Fibroblast of lung (primary cell): ENCODE data around the gene FANCF. TPM values are rescaled to one million over a fixed set of nuclear protein-coding genes. Genes with fewer than 3 reads are reported as not detected.

ENCODE experiments used
- DNase-seq, 2 donors: peaks; one replicate each; pipeline versions ENCODE4 v3.0.0 to v3.0.0-alpha.2; 2010; ENCODE audit warnings: low read depth in 2 of 2
- H2AFZ ChIP-seq: 2 replicates; pipeline ENCODE4 v1.5.1; 2012; ENCODE audit warnings: low read length, control low read depth, inconsistent platforms
- H3K27ac ChIP-seq: 2 replicates; pipeline ENCODE4 v1.5.1; 2011; ENCODE audit warnings: low read length, control low read depth; ENCODE audit not compliant: insufficient read depth
- H3K27me3 ChIP-seq: 2 replicates; pipeline ENCODE4 v1.5.1; 2011; ENCODE audit warnings: mild to moderate bottlenecking, low read length; ENCODE audit not compliant: control insufficient read depth, insufficient read depth
- H3K36me3 ChIP-seq: 2 replicates; pipeline ENCODE4 v1.5.1; 2011; ENCODE audit warnings: low read length; ENCODE audit not compliant: control insufficient read depth, insufficient read depth
- H3K4me1 ChIP-seq: 2 replicates; pipeline ENCODE4 v1.5.1; 2011; ENCODE audit warnings: low read length; ENCODE audit not compliant: control insufficient read depth, insufficient read depth; ENCODE audit errors: extremely low read depth
- H3K4me2 ChIP-seq: 2 replicates; pipeline ENCODE4 v1.5.1; 2011; ENCODE audit warnings: low read length, control low read depth; ENCODE audit not compliant: insufficient read depth; ENCODE audit errors: extremely low read depth
- H3K4me3 ChIP-seq, 4 experiments: fragments of 200-600 bp in 1 of 4; sonication (generic) in 1 of 4; replicated peaks in 1 of 4; 2 replicates each; pipeline ENCODE4 v1.5.1; 2011 to 2016; ENCODE audit warnings: low read length in 4 of 4, low read depth in 3 of 4, mild to moderate bottlenecking in 3 of 4, control low read depth in 2 of 4, inconsistent platforms in 1 of 4, mixed read lengths in 1 of 4; ENCODE audit not compliant: insufficient read depth in 1 of 4; ENCODE audit errors: control extremely low read depth in 1 of 4
- H3K79me2 ChIP-seq: 2 replicates; pipeline ENCODE4 v1.5.1; 2012; ENCODE audit warnings: mild to moderate bottlenecking, low read length, inconsistent platforms; ENCODE audit not compliant: control insufficient read depth, insufficient read depth
- H3K9ac ChIP-seq: 2 replicates; pipeline ENCODE4 v1.5.1; 2011; ENCODE audit warnings: mild to moderate bottlenecking, low read length, control low read depth; ENCODE audit not compliant: insufficient read depth
- H3K9me3 ChIP-seq: 2 replicates; pipeline ENCODE4 v1.5.1; 2012; ENCODE audit warnings: low read depth, low read length; ENCODE audit not compliant: control insufficient read depth, insufficient read depth
- H4K20me1 ChIP-seq: 2 replicates; pipeline ENCODE4 v1.5.1; 2011; ENCODE audit warnings: low read length; ENCODE audit not compliant: control insufficient read depth, insufficient read depth; ENCODE audit errors: extremely low read depth
- CTCF ChIP-seq, 2 donors: IDR thresholded peaks in 1 of 2; conservative IDR thresholded peaks in 1 of 2; 1 replicate in 1 of 2; 2 replicates in 1 of 2; pipeline ENCODE4 v1.5.1; 2011 to 2012; ENCODE audit warnings: low read length in 2 of 2, control low read depth in 1 of 2, inconsistent platforms in 1 of 2, low read depth in 1 of 2, mild to moderate bottlenecking in 1 of 2
- EZH2 ChIP-seq: IDR thresholded peaks from 2 replicates; pipeline ENCODE4 v1.5.1; 2012; ENCODE audit warnings: low read length, control low read depth, mild to moderate bottlenecking; ENCODE audit errors: missing control alignments
- polyA minus RNA-seq: library from RNA; depleted of rRNA, polyadenylated mRNA; stranded (reverse); fragments of >200 nt; gene quantifications from 2 replicates; pipeline ENCODE4 v1.2.3, GENCODE V29; 2011; ENCODE audit warnings: low replicate concordance
- polyA plus RNA-seq, 2 donors: library from polyadenylated mRNA; depleted of rRNA in 1 of 2; stranded (reverse) in 1 of 2; unstranded in 1 of 2; fragments of >200 nt; gene quantifications; 2 replicates each; pipeline ENCODE4 v1.2.1, GENCODE V29; 2011 to 2012; ENCODE audit warnings: missing spikeins in 1 of 2
- total RNA-seq: library from RNA; depleted of rRNA; stranded (reverse); fragments of >200 nt; gene quantifications from 2 replicates; pipeline ENCODE4 v1.2.1, GENCODE V29; 2014

The FANCF gene
- total RNA-seq (11.8 and 15.9 TPM in 2 replicates), polyA plus RNA-seq (4.3 and 4.9 TPM in 2 replicates), polyA minus RNA-seq (0.59 and 2.7 TPM in 2 replicates)
- polyA plus RNA-seq (2012) = 4.7 and 5.3 TPM in 2 replicates

- H3K27ac ChIP-seq = peak within 1 kb of the TSS; percentile 94
- H3K79me2 ChIP-seq = peaks cover 6% of the 10 kb centered on the region
- H3K27me3 ChIP-seq = no peaks in the 10 kb centered on the region
- peak within 1 kb of the TSS; percentile 94 for H3K9ac ChIP-seq
- H3K9me3 ChIP-seq = no peaks in the 10 kb centered on the region
- H3K36me3 ChIP-seq = no peaks in the 10 kb centered on the region
- peak within 1 kb of the TSS; percentile 100 for H2AFZ ChIP-seq
- DNase-seq = peak; percentile 99 to 100
- peak within 1 kb of the TSS; percentile 85 to 97 (median 92) for H3K4me3 ChIP-seq
- no peaks in the 10 kb centered on the region for H4K20me1 ChIP-seq
- peaks cover 2% of the 10 kb centered on the region for H3K4me1 ChIP-seq
- TF ChIP-seq EZH2 (no peak), CTCF (conservative IDR thresholded peaks at IDR 0.05 in 1 of 2, IDR thresholded peaks at IDR 0.05 in 1 of 2; ENCODE audit: low read depth in 1 of 2, low read length in 2 of 2) (no peak)
- H3K4me2 ChIP-seq = peak within 1 kb of the TSS; percentile 93
These were observed at the start of gene FANCF for GRCh38 chr11:22625448-22626287. TSS of gene FANCF (minus strand) at chr11:22625823. CDS start at chr11:22625810, 13 bp downstream.

- no peak overlapping the region for H3K4me3 ChIP-seq
- no peaks in the 10 kb centered on the region for H3K9me3 ChIP-seq
- TF ChIP-seq CTCF (conservative IDR thresholded peaks at IDR 0.05 in 1 of 2, IDR thresholded peaks at IDR 0.05 in 1 of 2; ENCODE audit: low read depth in 1 of 2, low read length in 2 of 2) (no peak), EZH2 (no peak)
- no peak for DNase-seq
- no peaks in the 10 kb centered on the region for H3K79me2 ChIP-seq
- H3K36me3 ChIP-seq = no peaks in the 10 kb centered on the region
- no peaks in the 10 kb centered on the region for H3K27me3 ChIP-seq
- H2AFZ ChIP-seq = no peak overlapping the region
- H3K9ac ChIP-seq = no peak overlapping the region
- no peaks in the 10 kb centered on the region for H4K20me1 ChIP-seq
- no peak overlapping the region for H3K27ac ChIP-seq
- H3K4me2 ChIP-seq = no peak overlapping the region
- no peaks in the 10 kb centered on the region for H3K4me1 ChIP-seq
These were observed 49.1 kb upstream of the FANCF start for GRCh38 chr11:22674470-22675439.

- H3K9me3 ChIP-seq = no peaks in the 10 kb centered on the region
- no peaks in the 10 kb centered on the region for H3K79me2 ChIP-seq
- no peak overlapping the region for H3K9ac ChIP-seq
- peaks cover 5% of the 10 kb centered on the region for H3K27me3 ChIP-seq
- DNase-seq = peak; percentile 6 to 27
- no peaks in the 10 kb centered on the region for H4K20me1 ChIP-seq
- no peak overlapping the region for H3K27ac ChIP-seq
- H3K36me3 ChIP-seq = no peaks in the 10 kb centered on the region
- no peak overlapping the region for H2AFZ ChIP-seq
- H3K4me2 ChIP-seq = no peak overlapping the region
- no peak for TF ChIP-seq CTCF (conservative IDR thresholded peaks at IDR 0.05 in 1 of 2, IDR thresholded peaks at IDR 0.05 in 1 of 2; ENCODE audit: low read depth in 1 of 2, low read length in 2 of 2)
- no peak overlapping the region for H3K4me3 ChIP-seq
- H3K4me1 ChIP-seq = no peaks in the 10 kb centered on the region
These were observed 46.1 kb upstream of the FANCF start for GRCh38 chr11:22671751-22672150.
